SW 1271 (cell line): ENCODE data around the gene PLK5.
"Not testable (repeated sequence)": the region's sequence is repeated elsewhere in the genome, so short reads cannot be mapped to it uniquely, and the experiment has no call there.

Experiments
- DNase-seq, 2 experiments: peaks; one replicate each; lab custom pipeline; 2025; lab: John Stamatoyannopoulos, UW

Gene PLK5

DNA sequence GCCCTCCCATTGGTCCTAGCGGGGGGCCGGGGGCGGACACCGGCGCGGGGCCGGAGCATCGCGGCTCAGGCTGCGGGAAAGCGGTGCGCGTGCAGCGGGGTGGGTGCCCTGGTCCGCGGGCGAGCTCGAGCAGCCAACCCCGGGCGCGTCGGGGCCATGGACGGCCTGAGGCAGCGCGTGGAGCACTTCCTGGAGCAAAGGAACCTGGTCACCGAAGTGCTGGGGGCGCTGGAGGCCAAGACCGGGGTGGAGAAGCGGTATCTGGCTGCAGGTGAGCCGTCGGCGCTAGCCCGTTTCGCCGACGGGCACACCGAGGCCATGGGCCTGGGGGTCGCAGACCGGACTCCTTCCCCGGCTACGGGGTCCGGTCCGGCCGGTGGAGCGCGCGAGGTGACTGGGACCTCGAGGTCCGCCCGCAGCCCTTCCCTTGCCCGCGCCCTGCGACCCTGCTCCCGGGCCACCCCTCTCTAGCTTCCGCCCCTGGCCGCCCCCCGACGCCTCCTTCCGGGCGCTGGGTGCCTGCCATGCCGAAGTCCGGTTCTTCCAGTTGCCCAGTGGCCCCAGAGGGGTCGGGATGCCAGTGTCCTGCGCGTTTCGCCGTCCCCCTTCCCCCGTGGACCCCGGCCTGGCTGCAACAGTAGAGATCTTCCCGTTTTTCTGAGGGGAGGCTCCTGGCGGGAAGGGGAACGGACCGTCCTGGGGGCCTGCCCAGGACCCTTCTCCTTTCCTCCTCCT is 32.6 kb upstream of the PLK5 start, which contains the start of gene REEP6:
TSS of gene REEP6 (plus strand) at position 68 of the 735 bp plus-strand sequence. CDS start at position 157, 89 bp downstream.
- no peak for DNase-seq

DNA sequence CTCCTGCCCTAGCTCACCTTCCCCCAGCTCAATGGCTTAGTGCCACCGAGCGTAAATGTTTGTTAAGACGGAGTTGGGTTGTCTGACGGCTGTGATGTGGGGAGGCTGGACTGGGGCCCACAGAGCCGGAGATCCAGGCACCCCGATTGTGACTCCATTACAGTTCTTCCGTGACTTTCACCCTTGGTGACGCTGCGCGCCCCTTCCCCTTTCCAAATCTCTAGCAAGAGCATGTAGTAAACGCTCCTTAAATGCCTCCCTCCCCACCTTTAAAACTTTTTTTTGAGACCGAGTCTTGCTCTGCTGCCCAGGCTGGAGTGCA is 32.1 kb upstream of the PLK5 start:
- DNase-seq: no peak

DNA sequence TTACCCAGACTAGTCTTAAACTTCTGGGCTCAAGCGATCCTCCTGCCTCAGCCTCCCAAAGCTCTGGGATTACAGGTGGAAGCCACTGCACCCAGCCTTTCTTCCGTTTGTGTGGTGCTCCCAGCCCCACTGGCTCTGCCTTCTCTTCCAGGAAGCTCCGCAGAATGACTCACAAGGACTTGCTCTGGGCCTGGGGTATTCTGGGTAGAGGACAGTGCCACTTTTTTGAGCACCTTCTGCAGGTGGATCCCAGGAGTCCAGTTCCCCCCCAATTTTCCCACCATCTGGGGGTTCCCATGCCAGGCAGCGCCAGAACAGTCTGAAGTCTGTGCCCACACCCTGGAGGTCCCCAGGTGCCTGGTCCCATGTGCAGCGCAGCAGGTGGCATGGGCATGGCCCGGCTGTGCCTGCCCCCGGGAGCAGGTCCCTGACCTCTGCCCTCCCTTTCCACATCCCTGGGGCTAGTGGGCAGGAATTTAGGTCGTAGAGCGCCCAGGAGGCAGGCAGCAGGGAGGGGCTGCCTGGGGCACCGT is 31.3 kb upstream of the PLK5 start:
- no peak for DNase-seq

DNA sequence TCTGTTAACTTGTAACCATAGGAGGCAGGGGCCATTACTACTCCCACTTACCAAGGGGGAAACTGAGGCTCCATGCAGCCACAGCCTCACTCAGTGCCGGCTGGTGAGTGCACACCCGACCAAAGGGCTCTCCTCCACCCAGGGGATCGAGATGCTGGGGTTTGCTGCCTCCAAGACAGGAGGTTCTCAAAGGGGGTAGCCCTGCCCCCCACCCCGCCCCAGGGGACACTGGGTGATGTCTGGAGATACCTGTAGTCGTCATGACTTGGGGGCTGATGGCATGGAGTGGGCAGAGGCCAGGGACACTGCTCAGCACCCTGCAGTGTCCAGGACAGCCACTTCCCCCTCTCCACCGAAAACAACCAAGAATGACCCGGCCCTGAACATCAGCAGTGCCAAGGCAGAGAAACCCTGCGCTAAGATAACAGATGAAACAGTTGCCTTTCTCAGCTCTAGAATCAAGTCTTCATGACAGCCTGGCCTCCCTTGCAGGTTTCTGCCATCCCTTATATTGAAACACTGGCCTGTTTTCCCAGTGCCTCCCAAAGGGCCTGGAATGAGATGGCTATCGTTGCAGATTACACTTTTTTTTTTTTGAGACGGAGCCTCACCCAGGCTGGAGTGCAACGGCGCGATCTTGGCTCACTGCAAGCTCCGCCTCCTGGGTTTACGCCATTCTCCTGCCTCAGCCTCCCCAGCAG is 29.6 kb upstream of the PLK5 start:
- no peak for DNase-seq

DNA sequence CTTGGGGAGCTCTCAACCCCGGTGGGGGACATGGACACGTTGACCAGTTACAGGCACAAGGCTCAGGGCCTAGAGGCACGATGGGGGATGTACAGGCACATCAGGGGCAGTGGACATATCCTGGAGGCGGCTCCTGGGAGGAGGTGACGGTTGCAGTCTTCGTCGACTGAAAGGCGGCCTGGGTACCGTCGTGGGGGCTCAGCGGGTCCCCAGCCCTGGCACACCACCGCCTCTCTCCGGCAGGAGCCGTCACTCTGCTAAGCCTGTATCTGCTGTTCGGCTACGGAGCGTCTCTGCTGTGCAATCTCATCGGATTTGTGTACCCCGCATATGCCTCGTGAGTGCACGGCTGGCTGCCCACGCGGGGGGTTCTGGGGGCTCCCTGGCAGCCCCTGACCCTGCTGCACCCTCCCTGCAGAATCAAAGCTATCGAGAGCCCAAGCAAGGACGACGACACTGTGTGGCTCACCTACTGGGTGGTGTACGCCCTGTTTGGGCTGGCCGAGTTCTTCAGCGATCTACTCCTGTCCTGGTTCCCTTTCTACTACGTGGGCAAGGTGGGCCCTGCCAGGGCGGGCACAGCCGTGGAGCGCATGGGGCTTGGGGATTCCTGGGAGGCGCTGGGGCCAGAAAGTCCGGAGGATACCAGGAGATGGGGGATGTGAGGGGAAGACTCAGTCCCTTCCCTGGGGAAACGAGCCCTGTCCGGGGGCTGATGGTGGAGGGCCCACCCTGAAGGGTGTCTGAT is 28.7 kb upstream of the PLK5 start:
- no peak for DNase-seq

GRCh38 chr19:1495799-1496713 is 27.8 kb upstream of the PLK5 start:
- no peak for DNase-seq

- DNase-seq: no peak
These were observed 26.9 kb upstream of the PLK5 start for GRCh38 chr19:1496714-1497577.

- DNase-seq: no peak
These were observed 26.2 kb upstream of the PLK5 start for GRCh38 chr19:1497578-1498235.

DNA sequence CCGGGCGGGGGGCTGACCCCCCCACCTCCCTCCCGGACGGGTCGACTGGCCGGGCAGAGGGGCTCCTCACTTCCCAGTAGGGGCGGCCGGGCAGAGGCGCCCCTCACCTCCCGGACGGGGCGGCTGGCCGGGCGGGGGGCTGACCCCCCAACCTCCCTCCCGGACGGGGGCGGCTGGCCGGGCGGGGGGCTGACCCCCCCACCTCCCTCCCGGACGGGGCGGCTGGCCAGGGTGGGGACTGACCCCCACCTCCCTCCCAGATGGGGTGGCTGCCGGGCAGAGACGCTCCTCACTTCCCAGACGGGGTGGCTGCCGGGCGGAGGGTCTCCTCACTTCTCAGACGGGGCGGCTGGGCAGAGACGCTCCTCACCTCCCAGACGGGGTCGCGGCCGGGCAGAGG is 24.6 kb upstream of the PLK5 start:
- not testable (repeated sequence) for DNase-seq

- no peak for DNase-seq
These were observed 22.7 kb upstream of the PLK5 start for GRCh38 chr19:1501200-1501595.

DNA sequence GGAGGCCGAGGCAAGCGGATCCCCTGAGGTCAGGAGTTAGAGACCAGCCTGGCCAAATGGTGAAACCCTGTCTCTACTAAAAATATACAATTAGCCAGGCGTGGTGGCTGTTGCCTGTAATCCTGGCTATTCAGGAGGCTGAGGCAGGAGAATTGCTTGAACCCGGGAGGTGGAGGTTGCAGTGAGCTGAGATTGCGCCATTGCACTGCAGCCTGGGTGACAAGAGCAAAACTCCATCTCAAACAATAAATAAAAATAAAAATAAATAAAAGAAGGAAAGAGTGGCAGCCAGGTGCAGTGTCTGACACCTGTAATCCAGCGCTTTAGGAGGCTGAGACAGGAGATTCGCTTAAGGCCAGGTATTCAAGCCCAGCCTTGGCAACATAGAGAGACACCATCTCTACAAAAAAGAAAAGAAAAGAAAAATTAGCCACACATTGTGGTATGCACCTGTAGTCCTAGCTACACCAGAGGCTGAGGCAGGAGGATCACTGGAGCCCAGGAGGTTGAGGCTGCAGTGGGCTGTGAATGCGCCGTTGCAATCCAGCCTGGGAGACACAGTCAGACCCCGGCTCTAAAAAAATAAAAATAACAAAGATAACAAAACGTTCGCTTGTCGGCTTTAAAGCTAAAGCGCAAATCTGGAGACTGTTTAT is 21.3 kb upstream of the PLK5 start:
- DNase-seq: no peak

GRCh38 chr19:1503089-1503924 is 20.6 kb upstream of the PLK5 start:
- no peak for DNase-seq

- DNase-seq: no peak
These were observed 19.7 kb upstream of the PLK5 start for GRCh38 chr19:1503925-1504773.

GRCh38 chr19:1505012-1505411 is 18.9 kb upstream of the PLK5 start:
- DNase-seq: no peak

GRCh38 chr19:1505991-1506881 is 17.6 kb upstream of the PLK5 start:
- no peak for DNase-seq

GRCh38 chr19:1507192-1507660 is 16.7 kb upstream of the PLK5 start:
- DNase-seq: no peak
